COLO668 (cell line): Measurements from ENCODE around the gene ZNF672.
"Not testable (repeated sequence)": the region's sequence is repeated elsewhere in the genome, so short reads cannot be mapped to it uniquely, and the experiment has no call there.

ENCODE experiments used
- DNase-seq: peaks from one replicate; lab custom pipeline; 2025; ENCODE audit not compliant: unreplicated experiment; lab: John Stamatoyannopoulos, UW

The ZNF672 gene

DNA sequence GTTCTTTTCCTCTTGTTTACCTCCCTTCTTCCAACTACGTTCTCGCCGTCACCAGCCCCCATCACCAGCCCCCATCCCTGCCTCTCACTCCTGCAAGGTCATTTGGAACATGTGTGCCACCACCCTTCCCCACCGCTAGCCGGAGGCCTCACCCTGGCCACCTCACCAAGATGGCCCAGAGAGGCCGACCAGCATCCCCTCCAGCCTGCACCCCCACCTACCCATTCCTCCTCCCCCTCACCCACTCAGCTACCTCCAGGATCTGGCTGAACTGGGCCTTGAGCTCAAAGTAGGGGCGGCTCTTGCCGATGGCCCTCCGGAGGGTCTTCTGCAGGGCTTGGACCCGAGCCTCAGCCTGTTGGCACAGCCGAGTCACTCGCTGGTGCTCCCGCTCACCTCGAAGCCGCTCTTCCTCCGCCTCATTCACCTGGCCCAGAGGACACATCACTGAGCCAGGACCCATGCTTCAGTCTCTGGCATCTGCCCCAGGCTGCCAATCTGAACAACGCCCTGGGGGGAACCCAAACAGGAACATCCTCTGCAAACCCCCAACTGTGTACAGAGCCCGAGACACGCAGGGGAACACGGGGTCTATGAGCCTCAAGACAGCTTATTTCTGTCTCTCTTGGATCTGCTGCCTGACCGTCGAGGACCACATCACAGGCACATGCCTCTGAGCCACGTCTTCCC is 25.1 kb upstream of the ZNF672 start:
- no peak for DNase-seq

DNA sequence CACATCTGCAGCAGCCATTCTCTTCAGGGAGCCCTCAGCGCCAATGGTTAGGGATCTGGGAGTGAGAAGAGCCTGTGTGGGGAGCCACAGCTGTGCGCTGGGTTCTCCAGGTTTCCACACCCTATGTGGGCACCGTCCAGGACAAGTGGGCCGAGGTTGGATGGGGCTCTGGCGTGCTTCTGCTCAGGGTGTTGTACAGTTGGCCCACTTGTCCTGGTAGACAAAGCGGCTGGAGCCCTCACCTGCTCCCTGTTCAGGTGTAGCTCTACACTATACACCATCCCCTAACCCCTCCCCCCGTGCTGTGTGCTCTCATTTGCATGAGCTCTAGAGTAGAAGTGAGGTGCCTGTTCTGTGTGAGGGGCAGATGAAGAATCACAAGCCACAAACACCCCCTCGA is 24.5 kb upstream of the ZNF672 start:
- DNase-seq = no peak

DNA sequence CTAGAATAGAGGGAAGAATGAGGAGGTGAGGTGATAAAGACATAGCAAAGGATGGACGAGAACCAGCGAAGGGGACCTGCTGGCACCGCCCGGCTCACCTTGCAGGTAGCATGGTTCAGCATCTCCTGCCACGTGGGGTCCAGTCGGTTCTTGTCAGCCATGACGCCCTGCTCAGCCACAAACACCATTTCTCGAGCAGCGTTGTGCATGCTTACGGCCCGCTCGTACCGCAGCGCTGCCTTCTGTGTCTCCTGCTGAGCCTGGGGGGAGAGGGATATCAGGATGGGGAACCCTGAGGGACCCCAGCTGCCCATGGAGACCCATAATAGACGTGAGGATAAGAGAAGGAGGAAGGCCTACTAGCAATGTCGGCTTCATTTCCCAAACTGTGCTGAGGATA is 23.7 kb upstream of the ZNF672 start:
- DNase-seq = no peak

DNA sequence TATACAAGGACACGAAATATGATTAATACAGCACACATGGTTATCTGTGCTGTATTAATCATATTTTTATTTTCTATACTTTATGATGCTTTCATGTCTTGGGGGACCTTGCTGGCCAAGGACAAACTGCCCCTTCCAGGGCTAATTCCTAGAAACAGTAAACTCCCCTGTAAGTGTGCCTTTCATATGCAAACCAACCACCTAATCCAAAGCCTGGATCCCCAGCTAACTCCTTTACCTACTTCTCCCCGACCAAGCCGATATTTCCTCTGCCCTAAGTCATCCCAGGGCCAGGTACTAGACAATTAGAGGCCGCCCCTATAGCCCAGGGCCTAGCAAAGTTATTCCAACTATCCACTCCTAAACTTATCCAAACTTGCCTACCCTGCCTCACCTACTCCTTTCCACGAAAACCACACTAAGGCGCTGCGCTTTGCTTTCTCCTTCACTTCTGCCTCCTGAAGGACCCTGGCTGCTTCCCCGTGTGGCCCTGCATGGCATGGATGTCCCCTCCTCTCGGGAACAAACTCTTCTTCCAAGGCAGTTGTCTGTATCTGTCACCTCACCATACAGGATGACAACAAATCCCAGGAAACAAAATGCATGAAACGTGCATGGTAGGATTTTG is 22.5 kb upstream of the ZNF672 start:
- DNase-seq = no peak

DNA sequence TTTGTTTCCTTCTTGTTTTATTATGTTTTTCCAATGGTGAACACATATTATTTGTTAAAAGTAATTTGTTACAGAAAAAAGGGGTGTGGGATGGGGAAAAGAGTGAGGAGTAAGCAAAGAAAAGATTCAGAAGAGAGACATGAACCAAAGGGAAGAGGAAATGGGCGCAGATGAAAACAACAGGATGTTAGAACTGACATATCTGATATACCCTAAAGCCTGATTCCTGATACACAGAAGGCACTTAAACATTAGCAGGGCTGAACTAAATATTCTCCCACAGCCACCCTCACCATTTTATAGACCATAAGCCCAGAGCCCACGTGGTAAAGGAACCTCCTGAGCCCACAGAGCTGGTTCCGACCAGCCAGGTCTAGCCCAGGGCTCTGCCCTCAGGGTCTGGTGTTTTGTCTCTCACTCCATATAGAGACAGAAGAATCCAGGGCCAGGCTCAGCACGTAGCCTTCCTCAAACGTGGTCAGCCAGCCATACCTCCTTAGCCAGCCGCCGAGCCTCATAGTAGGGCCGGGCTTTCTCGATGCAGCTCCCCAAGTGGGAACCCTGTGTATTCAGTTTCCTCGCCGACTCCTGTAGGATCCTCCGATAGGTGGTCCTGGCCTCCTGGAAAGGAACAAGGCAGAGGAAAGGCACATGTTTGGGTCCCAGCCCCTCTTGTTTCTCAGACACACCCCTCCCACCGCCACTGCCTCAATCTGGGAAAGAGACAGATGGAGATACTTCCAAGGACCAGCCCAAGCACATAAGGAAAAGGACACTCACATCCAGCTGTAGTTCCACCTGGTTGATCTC is 21.8 kb upstream of the ZNF672 start:
- no peak for DNase-seq

- DNase-seq = no peak
These were observed 21.0 kb upstream of the ZNF672 start for GRCh38 chr1:248817065-248817464.

- DNase-seq = no peak
These were observed 19.3 kb upstream of the ZNF672 start for GRCh38 chr1:248818505-248819374.

- no peak for DNase-seq
These were observed 17.9 kb upstream of the ZNF672 start for GRCh38 chr1:248820041-248820585.

DNA sequence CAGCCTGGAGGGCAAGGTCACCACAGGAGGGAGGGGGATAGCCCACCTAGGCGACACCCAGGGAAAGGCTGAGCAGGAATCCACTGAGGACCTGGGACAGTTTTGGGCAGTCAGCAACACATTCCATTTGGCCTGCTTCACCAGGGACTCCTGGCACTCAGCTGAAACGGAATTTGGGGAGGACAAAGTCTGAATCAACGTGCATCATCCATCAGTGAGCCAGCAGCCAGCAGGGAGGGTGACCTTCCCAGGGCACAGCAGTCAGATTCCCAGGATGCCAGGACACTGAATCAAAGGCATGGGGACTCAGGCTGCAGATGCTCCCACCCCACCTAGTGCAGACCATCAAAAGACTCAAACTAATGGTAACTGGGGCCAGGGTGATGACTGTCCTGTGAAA is 16.9 kb upstream of the ZNF672 start:
- DNase-seq = no peak

DNA sequence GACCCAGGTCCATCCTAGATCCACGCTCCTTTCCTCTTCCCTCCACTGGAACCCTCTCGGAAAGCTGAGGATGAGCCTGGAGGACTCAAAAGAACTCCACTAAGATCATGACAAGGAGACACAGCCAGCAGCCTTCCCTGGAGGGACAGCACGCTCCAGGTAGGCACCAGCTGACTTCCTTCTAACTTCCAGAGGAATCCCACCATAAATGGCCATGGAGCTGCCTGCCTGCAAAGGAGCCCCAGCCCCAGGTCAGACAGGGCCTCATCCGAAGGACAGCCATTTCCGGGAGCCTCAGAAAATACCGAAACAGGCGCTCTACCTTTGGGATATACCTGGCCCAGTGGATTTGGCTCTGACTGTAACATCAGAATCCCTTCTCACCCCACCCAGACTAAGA is 16.4 kb upstream of the ZNF672 start:
- DNase-seq = no peak

GRCh38 chr1:248822148-248823032 is 15.6 kb upstream of the ZNF672 start:
- DNase-seq = no peak

DNA sequence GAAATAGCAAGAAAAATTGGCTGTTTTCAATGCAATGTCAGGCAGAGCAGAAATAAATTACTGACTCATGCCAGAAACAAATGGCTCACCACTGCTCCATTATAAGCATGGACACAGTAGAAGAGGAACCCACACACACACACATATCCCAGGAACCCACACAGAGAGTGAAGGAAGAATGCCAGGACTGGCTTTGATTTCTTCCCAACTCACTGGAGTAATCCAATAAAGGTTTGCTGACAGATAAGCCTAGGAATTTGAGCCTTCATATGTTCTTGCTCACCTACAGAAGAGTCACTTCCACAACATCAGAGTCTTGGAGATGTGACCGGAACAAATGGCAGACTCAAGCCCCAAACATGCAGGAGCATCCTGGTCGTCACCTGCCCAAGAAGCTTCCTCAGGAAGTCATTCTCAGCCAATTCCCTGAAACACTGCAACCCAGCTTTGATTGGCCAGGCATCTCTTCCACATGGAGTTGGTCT is 14.5 kb upstream of the ZNF672 start:
- DNase-seq = no peak

DNA sequence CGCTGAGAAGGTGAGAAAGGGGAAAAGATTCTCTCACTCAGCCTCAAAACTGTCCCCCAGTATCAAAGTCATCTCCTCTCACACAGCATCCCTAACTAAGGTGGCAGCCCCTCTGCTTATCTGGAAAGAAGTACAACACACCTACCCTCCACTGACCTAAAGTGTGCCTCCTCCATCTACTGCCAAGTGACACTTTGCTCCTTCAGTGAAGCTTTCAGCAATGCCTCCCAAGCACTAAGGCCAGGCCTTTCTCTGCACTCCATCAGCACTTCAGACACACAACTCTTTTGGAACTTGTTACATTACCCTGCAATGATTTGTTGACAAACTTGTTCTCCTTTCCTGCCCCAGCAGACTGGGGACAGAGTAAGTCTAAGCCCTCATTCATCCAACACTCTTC is 13.7 kb upstream of the ZNF672 start:
- DNase-seq = no peak

GRCh38 chr1:248824701-248825100 is 13.3 kb upstream of the ZNF672 start:
- no peak for DNase-seq

DNA sequence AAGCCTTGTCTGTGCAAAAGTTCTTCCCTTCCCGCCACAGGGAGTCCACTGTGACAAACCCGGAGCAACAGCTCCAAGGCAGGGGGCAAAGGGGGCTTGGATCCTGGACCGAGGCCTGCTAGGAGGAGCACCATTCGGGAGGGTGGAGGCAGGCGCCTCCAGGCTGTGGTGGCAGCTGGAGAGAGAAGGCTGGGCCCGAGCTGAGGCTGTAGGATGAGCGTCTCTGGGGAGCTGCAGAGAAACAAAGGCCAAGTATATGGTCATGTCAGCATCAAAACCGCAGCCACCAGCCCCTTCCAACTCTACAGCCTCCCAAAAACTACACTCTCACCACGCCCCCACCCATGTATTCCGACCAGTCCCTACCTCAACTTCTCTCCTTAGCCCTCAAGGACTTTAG is 12.9 kb upstream of the ZNF672 start:
- DNase-seq = no peak

DNA sequence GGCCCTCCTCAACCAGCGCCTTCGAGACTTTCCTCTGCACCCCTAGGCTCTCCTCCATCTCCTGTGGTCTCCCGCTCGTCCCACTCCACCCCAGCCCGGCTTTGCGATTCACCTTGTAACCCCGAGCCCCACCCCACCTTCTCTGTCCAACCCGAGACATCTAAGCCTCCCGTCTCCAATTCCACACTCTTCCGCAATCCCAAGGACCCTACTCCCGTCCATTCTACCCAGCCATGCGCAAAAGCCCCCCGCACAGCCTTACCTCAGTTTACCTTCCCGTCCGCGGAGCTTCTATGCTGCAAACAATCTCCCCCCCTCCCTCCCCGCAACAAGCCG is 12.5 kb upstream of the ZNF672 start:
- no peak for DNase-seq

DNA sequence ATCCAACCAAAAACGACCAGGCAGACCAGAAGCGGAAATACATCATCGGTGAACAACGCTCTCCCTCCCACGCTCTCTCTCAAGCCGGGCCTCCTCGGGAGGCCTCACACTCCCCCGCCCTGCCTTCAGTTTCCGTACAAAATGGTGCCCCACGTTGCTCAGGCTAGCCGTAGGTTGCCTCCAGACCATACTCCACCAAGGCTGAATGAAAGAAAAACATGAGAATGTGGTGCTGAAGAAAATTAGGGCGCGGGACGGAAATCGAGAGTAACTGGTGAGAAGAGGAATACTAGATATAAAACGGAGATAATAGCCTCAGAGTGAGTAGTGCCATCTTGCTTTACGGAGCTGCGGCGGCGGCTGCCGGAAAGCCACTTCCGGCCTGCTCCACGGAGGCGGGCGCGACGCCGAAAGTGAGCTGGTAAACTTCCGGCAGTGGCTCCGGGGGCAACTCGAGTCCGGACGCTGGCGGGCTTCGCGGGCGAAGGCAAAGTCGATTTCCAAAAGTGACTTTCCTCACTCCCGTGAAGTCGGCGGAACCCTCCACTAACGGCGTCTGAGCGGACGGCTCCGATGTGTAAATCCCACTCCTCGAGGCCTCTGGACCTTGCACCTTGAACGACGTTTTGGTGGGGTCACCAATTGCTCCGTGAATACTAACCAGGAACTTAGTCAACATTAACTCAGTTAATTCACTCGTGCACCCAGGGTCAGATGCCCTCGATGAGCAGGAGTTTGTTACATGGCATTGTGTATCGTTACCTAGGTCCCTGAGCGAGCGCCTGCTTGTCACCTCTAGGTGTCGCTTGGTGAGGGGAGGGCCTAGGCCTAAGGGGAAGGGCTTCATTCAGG is 11.9 kb upstream of the ZNF672 start, which contains the start of gene SH3BP5L:
Gene SH3BP5L (minus strand): TSS at position 7 of the 852 bp plus-strand sequence. CDS start 980 bp downstream, outside the sequence.
- peak; percentile 95 for DNase-seq

DNA sequence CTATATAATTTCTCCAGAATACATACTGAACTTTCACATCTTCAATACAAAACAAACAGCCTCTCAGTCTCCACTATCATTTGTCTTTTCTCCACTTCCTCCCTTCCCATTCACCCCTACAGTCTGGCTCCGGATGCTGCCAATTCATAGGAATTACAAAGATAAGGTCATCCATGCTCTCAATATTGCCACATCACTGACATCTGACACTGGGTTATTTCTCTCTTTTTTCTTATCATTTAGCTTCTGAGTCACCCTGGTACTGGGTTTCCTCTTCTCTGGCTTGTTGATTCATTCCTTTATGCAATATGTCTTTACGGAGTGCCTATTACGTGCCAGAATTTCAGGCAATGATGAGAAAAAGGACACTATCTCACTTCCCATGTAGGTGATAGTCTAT is 9.2 kb upstream of the ZNF672 start:
- no peak for DNase-seq

- not testable (repeated sequence) for DNase-seq
These were observed 7.4 kb upstream of the ZNF672 start for GRCh38 chr1:248830718-248831017.
